ENCODE results near the gene MRPL40.
"Not testable (repeated sequence)": the region's sequence is repeated elsewhere in the genome, so short reads cannot be mapped to it uniquely, and the experiment has no call there.

MRPL40 gene

GRCh38 chr22:19442166-19442565 is 9.8 kb downstream of the MRPL40 start:
- DNase-seq: no peak

GRCh38 chr22:19443544-19444211 is 11.3 kb downstream of the MRPL40 start:
- no peak for DNase-seq

GRCh38 chr22:19445279-19445982 is 13.1 kb downstream of the MRPL40 start:
- not testable (repeated sequence) for DNase-seq

- peak in 1 of 6 experiments; percentile 25 for DNase-seq
Observed at GRCh38 chr22:19446603-19447329, 14.4 kb downstream of the MRPL40 start.

GRCh38 chr22:19447330-19448075 is 15.2 kb downstream of the MRPL40 start, which contains the start of gene C22orf39:
TSS of gene C22orf39 (minus strand) at chr22:19447711. CDS start at chr22:19447688, 23 bp downstream.
- DNase-seq: peak; percentile 83 to 90 (median 88)

- peak in 1 of 6 experiments; percentile 35 for DNase-seq
Observed at GRCh38 chr22:19448076-19448607, 15.8 kb downstream of the MRPL40 start.

GRCh38 chr22:19448739-19449421 is 16.5 kb downstream of the MRPL40 start:
- DNase-seq: no peak

- no peak for DNase-seq
Observed at GRCh38 chr22:19449422-19449767, 17.1 kb downstream of the MRPL40 start.

GRCh38 chr22:19450363-19451175 is 18.2 kb downstream of the MRPL40 start:
- no peak for DNase-seq

GRCh38 chr22:19451570-19451969 is 19.2 kb downstream of the MRPL40 start:
- DNase-seq: no peak

- DNase-seq: no peak
Observed at GRCh38 chr22:19453718-19454117, 21.4 kb downstream of the MRPL40 start.

GRCh38 chr22:19454156-19454555 is 21.8 kb downstream of the MRPL40 start:
- DNase-seq: no peak

GRCh38 chr22:19455033-19455432 is 22.7 kb downstream of the MRPL40 start:
- no peak for DNase-seq

- no peak for DNase-seq
Observed at GRCh38 chr22:19455585-19456370, 23.4 kb downstream of the MRPL40 start.

GRCh38 chr22:19456541-19456940 is 24.2 kb downstream of the MRPL40 start:
- DNase-seq: no peak

- no peak for DNase-seq
Observed at GRCh38 chr22:19457828-19458428, 25.6 kb downstream of the MRPL40 start.

GRCh38 chr22:19460036-19460435 is 27.7 kb downstream of the MRPL40 start:
- no peak for DNase-seq

GRCh38 chr22:19461506-19461905 is 29.2 kb downstream of the MRPL40 start:
- no peak for DNase-seq

- no peak for DNase-seq
Observed at GRCh38 chr22:19463008-19463407, 30.7 kb downstream of the MRPL40 start.
